ENCODE data around the gene PLCH1. TPM values are rescaled to one million over a fixed set of nuclear protein-coding genes. Genes with fewer than 3 reads are reported as not detected.

PLCH1 gene
- total RNA-seq, 2 donors from 2014 or later, result 12.0 to 12.4 TPM

DNA sequence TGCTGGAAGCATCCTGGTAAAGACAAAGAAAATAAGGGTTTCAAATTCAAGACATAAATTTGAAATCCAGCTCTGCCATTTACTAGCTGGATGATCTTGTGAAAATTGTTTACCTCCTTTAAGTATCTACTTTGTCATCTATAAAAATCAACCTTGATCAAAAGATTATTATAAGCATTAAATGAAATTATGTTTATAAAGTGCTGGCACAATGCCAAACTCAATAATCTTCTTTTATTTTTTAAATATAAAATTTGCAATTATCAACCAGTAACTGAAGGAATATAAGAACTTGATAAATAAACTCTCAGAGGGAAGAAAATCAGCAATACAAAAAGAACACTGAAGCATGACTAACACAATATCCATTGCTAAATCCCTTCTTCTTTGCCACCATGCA lies 35.4 kb upstream of the PLCH1 start:
- TF ChIP-seq, protein P1, sequence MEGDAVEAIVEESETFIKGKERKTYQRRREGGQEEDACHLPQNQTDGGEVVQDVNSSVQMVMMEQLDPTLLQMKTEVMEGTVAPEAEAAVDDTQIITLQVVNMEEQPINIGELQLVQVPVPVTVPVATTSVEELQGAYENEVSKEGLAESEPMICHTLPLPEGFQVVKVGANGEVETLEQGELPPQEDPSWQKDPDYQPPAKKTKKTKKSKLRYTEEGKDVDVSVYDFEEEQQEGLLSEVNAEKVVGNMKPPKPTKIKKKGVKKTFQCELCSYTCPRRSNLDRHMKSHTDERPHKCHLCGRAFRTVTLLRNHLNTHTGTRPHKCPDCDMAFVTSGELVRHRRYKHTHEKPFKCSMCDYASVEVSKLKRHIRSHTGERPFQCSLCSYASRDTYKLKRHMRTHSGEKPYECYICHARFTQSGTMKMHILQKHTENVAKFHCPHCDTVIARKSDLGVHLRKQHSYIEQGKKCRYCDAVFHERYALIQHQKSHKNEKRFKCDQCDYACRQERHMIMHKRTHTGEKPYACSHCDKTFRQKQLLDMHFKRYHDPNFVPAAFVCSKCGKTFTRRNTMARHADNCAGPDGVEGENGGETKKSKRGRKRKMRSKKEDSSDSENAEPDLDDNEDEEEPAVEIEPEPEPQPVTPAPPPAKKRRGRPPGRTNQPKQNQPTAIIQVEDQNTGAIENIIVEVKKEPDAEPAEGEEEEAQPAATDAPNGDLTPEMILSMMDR (conservative IDR thresholded peaks at IDR 0.05), result no peak
- H3K27me3 Mint-ChIP-seq (ENCODE audit: insufficient read depth), result no peaks in the 10 kb centered on the region
- H3K4me3 Mint-ChIP-seq, result no peak overlapping the region
- no peak overlapping the region for H3K9ac ChIP-seq (ENCODE audit: extremely low read depth, low read length, poor library complexity, severe bottlenecking)
- H3K4me1 Mint-ChIP-seq, result no peaks in the 10 kb centered on the region
- H3K4me1 ChIP-seq (ENCODE audit: control insufficient read depth, insufficient read depth, low read length), result no peaks in the 10 kb centered on the region
- no peak for DNase-seq
- peaks cover 10% of the 10 kb centered on the region for H3K9me3 ChIP-seq (ENCODE audit: control insufficient read depth, low read length)
- H3K4me3 ChIP-seq (ENCODE audit: low read length), result no peak overlapping the region
- H3K9me3 Mint-ChIP-seq, result peaks cover 12% of the 10 kb centered on the region
- H3K27ac Mint-ChIP-seq, result no peak overlapping the region
- H3K36me3 Mint-ChIP-seq (ENCODE audit: low read depth), result peaks cover 13% of the 10 kb centered on the region
- H3K27me3 ChIP-seq (ENCODE audit: control insufficient read depth, insufficient read depth, low read length, poor library complexity, severe bottlenecking), result no peaks in the 10 kb centered on the region
- H3K27ac ChIP-seq (ENCODE audit: low read depth, low read length), result no peak overlapping the region
- H3K36me3 ChIP-seq (ENCODE audit: control insufficient read depth, insufficient read depth, low read length), result no peaks in the 10 kb centered on the region

DNA sequence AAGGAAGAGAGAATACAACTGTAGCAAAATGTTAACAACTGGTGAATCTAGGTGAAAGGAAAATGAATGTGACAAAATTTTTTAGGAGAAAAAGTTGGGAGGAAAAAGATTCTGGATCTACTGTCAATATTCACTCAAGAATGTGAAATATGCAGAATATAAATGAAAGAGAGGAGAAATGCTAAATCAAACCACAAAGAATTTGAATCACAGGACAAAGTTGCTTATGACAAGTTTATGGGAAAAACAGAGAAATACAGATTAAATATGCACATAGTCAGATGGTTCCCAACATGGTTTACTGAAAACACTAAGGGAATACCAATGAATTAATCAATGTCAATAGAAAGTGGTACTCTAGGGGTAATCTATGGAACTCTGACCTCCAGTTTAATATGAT lies 33.6 kb upstream of the PLCH1 start:
- TF ChIP-seq, protein P1 (conservative IDR thresholded peaks at IDR 0.05), result no peak
- peaks cover 4% of the 10 kb centered on the region for H3K4me1 Mint-ChIP-seq
- peaks cover 10% of the 10 kb centered on the region for H3K9me3 ChIP-seq (ENCODE audit: control insufficient read depth, low read length)
- no peaks in the 10 kb centered on the region for H3K4me1 ChIP-seq (ENCODE audit: control insufficient read depth, insufficient read depth, low read length)
- peaks cover 12% of the 10 kb centered on the region for H3K9me3 Mint-ChIP-seq
- H3K4me3 Mint-ChIP-seq, result no peak overlapping the region
- H3K36me3 ChIP-seq (ENCODE audit: control insufficient read depth, insufficient read depth, low read length), result no peaks in the 10 kb centered on the region
- no peak for DNase-seq
- H3K4me3 ChIP-seq (ENCODE audit: low read length), result no peak overlapping the region
- peaks cover under 1% of the 10 kb centered on the region for H3K27me3 ChIP-seq (ENCODE audit: control insufficient read depth, insufficient read depth, low read length, poor library complexity, severe bottlenecking)
- no peaks in the 10 kb centered on the region for H3K27me3 Mint-ChIP-seq (ENCODE audit: insufficient read depth)
- no peak overlapping the region for H3K27ac Mint-ChIP-seq
- no peak overlapping the region for H3K27ac ChIP-seq (ENCODE audit: low read depth, low read length)
- peaks cover 13% of the 10 kb centered on the region for H3K36me3 Mint-ChIP-seq (ENCODE audit: low read depth)
- no peak overlapping the region for H3K9ac ChIP-seq (ENCODE audit: extremely low read depth, low read length, poor library complexity, severe bottlenecking)

DNA sequence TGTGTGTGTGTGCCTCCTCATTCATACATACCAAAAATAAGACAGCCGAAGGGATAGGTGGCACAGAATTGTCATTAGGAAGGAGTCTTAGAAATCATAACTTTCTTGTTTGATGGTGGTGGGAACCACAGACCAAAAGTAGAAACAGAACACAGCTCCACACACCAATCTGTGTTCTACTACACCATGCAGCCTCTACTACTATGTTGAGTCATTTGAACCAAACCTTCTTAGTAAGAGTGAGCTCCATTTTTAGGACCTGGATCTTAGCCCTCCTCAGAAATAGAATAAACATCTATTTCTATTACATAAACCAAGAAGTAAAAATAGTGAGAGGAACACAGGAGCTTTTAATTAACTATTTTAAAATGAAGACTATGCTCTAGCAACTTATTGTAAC lies 27.9 kb upstream of the PLCH1 start:
- peaks cover 18% of the 10 kb centered on the region for H3K36me3 Mint-ChIP-seq (ENCODE audit: low read depth)
- peaks cover 17% of the 10 kb centered on the region for H3K27me3 ChIP-seq (ENCODE audit: control insufficient read depth, insufficient read depth, low read length, poor library complexity, severe bottlenecking)
- no peak overlapping the region for H3K4me3 Mint-ChIP-seq
- peaks cover 2% of the 10 kb centered on the region for H3K27me3 Mint-ChIP-seq (ENCODE audit: insufficient read depth)
- H3K4me1 Mint-ChIP-seq, result peaks cover 4% of the 10 kb centered on the region
- no CpG with 5 or more reads among the region's 1 CpG for WGBS, 2 experiments (ENCODE audit: insufficient coverage in 1 of 2, insufficient read length in 1 of 2)
- H3K36me3 ChIP-seq (ENCODE audit: control insufficient read depth, insufficient read depth, low read length), result no peaks in the 10 kb centered on the region
- no peak overlapping the region for H3K27ac ChIP-seq (ENCODE audit: low read depth, low read length)
- no peak overlapping the region for H3K4me3 ChIP-seq (ENCODE audit: low read length)
- H3K9me3 Mint-ChIP-seq, result peaks cover 16% of the 10 kb centered on the region
- H3K9me3 ChIP-seq (ENCODE audit: control insufficient read depth, low read length), result peaks cover 14% of the 10 kb centered on the region
- no peaks in the 10 kb centered on the region for H3K4me1 ChIP-seq (ENCODE audit: control insufficient read depth, insufficient read depth, low read length)
- no peak overlapping the region for H3K27ac Mint-ChIP-seq
- DNase-seq, result no peak
- TF ChIP-seq, protein P1 (conservative IDR thresholded peaks at IDR 0.05), result no peak
- no peak overlapping the region for H3K9ac ChIP-seq (ENCODE audit: extremely low read depth, low read length, poor library complexity, severe bottlenecking)
